ENCODE measurements around the gene LRRC26.

GRCh38 chr9:137217276-137218211 is 47.7 kb upstream of the LRRC26 start:
- TF ChIP-seq CTCF (IDR thresholded peaks at IDR 0.05) = no peak
- peak in 1 of 2 donors; percentile 68 for TF ChIP-seq POLR2A (IDR thresholded peaks at IDR 0.05)
- peak in 1 of 4 donors; percentile 56 for TF ChIP-seq POLR2AphosphoS5 (IDR thresholded peaks at IDR 0.05)

Data from sigmoid colon (tissue), 4 donors.